Central memory CD4-positive, alpha-beta T cell (primary cell): Measurements from ENCODE around the gene VWA3A.
A peak's percentile ranks its signal among the peaks of the same experiment; 100 is the strongest.
"Not testable (repeated sequence)": the region's sequence is repeated elsewhere in the genome, so short reads cannot be mapped to it uniquely, and the experiment has no call there.

Source experiments
- DNase-seq: peaks from one replicate; pipeline ENCODE4 v3.0.0; 2022

VWA3A gene

GRCh38 chr16:22138482-22138881 is 46.1 kb downstream of the VWA3A start:
- DNase-seq: no peak

DNA sequence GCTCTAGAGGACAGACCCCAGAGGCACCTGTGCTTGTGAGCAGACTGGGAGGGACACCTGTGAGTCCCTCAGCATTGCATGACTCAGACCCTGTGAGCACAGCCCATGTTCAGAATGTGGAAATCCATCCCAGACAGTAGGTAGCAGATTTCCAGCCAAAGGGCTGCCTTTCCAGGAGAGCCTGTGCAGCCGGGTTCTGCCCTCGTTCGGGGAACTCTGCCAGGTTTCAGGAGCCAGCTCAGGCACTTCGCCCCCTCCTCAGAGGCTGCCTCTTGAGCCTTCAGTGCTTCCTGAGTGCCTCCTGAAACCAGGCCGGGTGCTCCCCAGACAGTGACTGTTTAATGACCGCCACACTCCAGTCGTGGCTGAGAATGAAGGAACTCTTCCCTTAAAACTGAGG is 46.7 kb downstream of the VWA3A start:
- no peak for DNase-seq

DNA sequence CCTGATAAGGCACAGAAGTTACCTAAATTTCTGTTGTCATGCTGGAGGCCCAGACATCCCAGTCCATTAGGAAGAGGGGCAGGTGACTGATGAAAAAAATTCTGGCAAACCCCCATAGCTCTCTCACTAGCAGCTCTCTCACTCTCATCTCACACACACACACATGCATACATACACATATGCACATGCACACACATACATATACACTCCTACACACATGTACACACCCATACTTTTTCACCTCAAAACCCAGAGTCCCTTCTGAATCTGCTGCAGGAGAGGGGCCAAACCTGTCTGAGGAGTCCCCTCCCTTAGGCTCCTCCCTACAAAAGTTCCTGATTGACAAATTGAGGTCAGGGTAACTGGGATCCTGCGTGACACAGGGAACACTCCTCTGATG is 47.4 kb downstream of the VWA3A start:
- no peak for DNase-seq

GRCh38 chr16:22141767-22142166 is 49.4 kb downstream of the VWA3A start:
- DNase-seq: no peak

GRCh38 chr16:22144520-22144919 is 52.2 kb downstream of the VWA3A start:
- no peak for DNase-seq

DNA sequence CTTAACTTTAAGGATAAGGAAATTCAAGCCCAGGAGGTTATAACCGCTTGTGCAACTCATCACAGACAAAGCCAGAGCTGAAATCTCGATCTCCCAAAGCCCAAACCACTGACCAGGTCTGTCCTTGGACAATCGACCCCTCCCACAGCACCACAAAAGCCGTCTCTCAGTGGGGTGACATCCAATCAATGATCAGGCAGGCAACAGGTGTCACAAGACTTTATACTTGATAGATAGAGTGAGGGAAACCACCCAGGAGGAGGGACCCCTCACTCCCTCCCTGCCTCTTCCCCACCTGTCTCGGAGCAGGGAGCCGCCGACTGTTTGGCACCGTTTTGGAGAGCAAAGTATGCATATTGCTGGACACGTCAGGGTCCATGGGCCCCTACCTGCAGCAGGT is 55.5 kb downstream of the VWA3A start:
- DNase-seq: no peak

- DNase-seq: no peak
Observed at GRCh38 chr16:22151246-22151998, 59.1 kb downstream of the VWA3A start.

DNA sequence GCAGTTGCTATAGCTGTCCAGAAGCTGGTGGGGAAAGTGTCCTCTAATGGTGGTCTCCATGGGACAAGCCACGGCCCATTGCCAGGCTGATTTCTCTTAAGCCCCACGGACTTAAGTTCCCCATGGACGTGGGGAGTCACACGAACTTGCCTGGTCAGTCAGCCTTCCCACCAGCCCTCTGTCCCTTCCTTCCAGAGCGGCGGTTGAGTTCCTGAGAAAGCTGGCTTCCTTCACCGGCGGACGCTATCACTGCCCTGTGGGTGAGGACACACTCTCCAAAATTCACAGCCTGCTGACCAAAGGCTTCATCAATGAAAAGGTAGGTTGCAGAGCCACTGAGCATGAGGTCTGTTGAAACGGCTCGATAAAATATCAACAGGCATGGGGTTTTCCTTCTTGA is 60.0 kb downstream of the VWA3A start:
- no peak for DNase-seq

- DNase-seq: not testable (repeated sequence)
Observed at GRCh38 chr16:22153078-22153477, 60.7 kb downstream of the VWA3A start.

- no peak for DNase-seq
Observed at GRCh38 chr16:22161401-22161800, 69.1 kb downstream of the VWA3A start.

GRCh38 chr16:22161999-22162655 is 69.8 kb downstream of the VWA3A start, which contains the start of gene SDR42E2:
Gene SDR42E2, plus strand, starts transcription at chr16:22162506. Its CDS starts 3,077 bp downstream, at chr16:22165583.
- DNase-seq: peak; percentile 25

GRCh38 chr16:22162656-22163009 is 70.3 kb downstream of the VWA3A start:
- DNase-seq: no peak

DNA sequence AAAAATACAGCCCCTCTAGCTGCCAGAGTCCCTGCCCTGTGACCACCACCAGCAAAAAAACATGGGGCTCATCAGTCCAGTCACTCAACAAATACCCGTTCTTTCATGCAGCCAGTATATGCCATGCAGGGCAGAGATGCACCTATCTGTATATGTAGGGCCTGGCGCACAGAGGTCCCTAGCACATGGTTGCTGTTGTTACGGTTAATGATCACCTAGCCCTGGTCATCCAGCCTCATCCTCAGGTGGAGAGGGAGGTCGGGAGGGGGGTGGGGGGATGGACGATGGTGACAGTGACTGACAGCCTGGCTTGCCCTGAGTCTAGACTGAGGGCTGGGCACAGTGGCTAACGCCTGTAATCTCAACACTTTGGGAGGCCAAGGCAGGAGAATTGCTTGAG is 71.5 kb downstream of the VWA3A start:
- no peak for DNase-seq

- DNase-seq: no peak
Observed at GRCh38 chr16:22164482-22164881, 72.1 kb downstream of the VWA3A start.

DNA sequence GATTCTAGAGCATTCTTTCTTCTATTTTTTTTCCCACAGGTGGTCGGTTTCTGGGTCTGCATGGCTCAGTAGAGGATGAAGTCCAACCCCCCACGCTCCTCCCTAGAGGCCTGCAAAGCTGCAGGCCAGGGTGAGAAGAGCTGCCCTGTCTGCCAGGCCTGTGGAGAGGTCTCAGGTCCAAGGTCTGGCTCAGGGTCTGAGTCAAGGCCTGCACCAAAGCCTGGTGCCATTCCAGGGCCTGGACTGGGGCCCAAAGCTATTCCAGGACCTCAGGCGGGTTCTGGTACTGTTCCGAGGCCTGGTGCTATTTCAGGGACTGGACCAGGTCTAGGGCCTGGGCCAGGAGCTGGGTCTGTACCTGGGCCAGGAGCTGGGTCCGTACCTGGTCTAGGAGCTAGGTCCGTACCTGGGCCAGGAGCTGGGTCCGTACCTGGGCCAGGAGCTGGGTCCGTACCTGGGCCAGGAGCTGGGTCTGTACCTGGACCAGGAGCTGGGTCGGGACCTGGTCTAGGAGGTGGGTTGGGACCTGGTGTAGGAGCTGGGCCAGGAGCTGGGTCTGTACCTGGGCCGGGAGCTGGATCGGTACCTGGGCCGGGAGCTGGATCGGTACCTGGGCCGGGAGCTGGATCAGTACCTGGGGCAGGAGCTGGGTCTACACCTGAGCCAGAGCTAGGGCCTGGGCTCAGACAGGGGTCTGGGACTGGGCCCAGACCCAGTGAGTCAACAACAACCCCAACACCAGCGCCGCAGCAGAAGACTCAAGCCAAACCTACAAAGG is 73.4 kb downstream of the VWA3A start:
- no peak for DNase-seq

- DNase-seq: no peak
Observed at GRCh38 chr16:22171953-22172352, 79.6 kb downstream of the VWA3A start.

DNA sequence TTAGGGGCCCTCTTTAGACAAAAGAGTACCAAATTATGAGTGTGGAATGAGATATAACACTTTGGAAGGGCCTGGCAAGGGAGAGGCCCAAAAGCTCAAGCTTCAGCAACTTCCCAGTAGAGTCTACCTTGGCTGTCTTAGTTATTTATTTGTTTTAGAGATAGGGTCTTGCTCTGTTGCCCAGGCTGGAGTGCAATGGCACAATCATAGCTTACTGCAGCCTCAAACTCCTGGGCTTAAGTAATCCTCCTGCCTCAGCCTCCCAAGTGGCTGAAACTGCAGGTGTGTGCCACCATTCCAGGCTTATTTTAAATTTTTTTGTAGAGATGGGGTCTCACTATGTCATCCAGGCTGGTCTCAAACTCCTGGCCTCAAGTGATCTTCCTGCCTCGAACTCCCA is 80.3 kb downstream of the VWA3A start:
- not testable (repeated sequence) for DNase-seq

GRCh38 chr16:22174642-22175041 is 82.3 kb downstream of the VWA3A start:
- DNase-seq: no peak

DNA sequence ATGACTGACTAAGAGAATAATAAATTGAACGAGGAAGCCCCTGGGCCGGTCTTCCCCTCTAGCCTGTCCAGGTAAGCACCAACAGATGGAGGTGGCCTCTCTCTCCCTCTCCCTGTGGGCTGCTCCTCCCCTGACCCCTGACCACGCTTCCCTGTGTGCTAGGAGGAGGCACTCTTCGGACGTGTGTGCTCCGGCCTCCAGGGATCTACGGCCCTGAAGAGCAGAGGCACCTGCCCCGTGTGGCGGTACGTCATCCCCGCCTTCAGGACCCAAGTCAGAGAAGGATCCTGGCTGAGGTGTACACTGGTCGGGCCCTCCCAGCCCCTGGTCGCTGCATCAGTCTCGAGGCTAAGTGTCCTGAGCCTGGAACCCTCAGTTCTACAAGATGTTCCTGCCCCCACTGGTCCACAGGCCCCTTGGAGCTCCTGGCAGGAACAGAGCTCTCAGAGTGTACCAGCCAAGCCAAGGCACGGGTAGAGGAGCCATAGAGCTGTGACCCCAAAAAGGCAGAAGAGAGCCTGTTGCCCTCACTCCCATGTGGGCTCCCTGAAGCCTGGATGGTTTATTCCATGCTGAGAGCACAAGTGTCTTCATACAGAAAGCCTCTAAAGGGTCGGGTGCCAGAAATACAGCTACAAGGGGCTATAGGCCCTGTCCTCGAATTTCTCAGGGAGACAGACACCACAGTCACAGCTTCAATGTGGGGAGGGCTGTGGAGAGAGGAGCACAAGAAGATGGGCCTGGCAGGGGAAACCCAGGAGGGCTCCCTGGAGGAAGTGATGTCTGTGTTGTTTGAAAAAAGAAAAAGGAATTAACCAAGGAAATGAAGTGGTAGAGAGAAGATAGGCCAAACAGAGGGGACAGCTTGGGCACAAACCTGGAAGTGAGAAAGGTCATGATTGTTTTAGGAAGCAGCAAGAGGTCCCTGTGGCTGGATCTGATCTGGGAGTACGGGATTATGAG is 85.9 kb downstream of the VWA3A start:
- no peak for DNase-seq

DNA sequence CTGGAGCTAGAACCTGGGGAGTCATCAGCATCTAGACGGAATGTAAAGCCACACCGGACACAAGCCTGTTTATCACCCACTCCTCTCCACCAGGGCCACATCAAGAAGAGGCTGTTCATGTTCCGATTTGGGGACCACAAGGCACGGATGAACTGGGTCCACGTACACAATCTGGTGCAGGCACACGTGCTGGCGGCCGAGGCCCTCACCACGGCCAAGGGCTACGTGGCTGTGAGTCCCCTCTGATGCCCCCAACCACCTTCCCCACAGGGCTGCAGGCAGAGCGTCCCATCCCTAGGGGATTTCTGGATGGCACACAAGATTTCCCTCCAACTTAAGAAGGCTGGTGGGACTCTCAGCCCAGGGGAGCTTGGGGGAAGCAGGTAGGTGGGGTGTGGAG is 89.1 kb downstream of the VWA3A start:
- no peak for DNase-seq

- no peak for DNase-seq
Observed at GRCh38 chr16:22181843-22182242, 89.5 kb downstream of the VWA3A start.

DNA sequence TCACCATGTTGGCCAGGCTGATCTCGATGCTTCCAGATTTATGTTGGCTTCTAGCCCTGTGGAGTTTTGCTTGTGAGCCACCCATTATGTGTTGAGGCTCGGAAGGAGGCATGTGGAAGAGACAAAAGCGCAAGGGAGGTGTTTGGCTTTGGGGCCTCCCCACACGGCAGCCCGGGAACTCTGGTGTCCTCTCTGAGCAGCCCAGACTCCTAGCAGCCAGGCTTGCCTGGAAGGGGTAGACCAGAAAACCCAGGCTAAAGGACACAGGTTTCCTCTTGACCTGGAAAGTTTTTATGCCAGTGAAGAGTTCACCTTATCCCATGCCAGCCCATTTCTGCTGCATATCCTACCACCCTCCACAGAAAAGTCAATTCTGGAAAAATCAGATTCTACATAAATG is 91.0 kb downstream of the VWA3A start:
- DNase-seq: no peak
